GM10847 (cell line): ENCODE data around the gene PALLD.

Source experiments
- POLR2A ChIP-seq: IDR thresholded peaks from 2 replicates; pipeline ENCODE4 v1.6.1; 2011; ENCODE audit not compliant: insufficient read length; ENCODE audit errors: extremely low read depth

Gene PALLD

DNA sequence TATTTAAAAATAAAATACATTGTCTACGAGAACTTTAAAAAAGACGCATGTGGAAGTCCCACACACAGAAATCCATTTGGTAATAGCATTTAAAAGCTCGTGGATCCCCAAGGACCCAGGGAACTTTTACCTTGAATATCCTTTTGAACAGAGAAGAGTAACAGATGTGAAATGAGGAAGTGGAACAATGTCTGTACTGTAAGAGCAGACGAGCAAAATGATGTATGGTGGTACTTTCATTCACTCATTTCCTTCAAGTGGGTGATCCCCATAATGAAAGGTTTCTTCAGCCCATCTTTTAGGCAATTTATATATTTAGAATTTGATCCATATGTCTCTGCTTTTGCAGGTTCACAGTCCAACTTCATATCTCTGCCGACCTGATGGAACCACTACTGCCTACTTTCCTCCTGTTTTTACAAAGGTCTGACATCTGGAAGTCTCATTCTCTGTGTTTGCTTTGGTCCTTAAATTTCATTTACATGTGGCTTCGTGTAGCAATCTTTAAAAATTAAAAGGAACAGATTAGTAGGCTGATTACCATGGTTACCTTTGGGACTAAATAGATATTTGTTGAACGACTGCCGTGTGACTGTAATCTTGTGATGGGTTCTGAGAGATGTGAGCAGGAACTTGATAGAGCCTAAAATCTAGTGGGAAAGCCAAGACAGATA, 188.4 kb downstream of the PALLD start:
- no peak for TF ChIP-seq POLR2A

GRCh38 chr4:168688584-168688983, 191.7 kb downstream of the PALLD start:
- TF ChIP-seq POLR2A, result no peak

- TF ChIP-seq POLR2A, result no peak
Observed at GRCh38 chr4:168689791-168690190, 192.9 kb downstream of the PALLD start.

DNA sequence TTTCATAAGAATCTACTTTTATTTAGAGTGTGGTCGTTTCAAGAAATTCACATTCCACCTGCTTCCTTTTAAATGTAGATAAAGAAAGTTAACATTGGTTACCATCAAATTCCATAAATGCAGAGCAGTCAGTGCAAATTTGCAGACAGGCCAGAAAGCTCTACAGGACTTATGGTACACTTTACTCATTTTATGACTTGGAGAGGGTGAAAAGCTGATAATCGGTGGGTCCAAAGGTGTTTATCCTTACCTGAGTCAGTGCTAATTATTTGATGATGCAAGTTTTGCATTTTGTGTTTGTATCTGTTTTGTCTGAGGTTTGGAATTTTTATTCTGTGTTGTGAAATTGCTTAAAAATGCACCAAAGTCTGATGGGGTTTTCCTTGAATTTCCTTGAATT, 193.3 kb downstream of the PALLD start:
- no peak for TF ChIP-seq POLR2A

GRCh38 chr4:168691631-168692369, 194.9 kb downstream of the PALLD start:
- TF ChIP-seq POLR2A, result no peak

GRCh38 chr4:168693750-168694490, 197.1 kb downstream of the PALLD start:
- no peak for TF ChIP-seq POLR2A

GRCh38 chr4:168694667-168695066, 197.8 kb downstream of the PALLD start:
- no peak for TF ChIP-seq POLR2A

DNA sequence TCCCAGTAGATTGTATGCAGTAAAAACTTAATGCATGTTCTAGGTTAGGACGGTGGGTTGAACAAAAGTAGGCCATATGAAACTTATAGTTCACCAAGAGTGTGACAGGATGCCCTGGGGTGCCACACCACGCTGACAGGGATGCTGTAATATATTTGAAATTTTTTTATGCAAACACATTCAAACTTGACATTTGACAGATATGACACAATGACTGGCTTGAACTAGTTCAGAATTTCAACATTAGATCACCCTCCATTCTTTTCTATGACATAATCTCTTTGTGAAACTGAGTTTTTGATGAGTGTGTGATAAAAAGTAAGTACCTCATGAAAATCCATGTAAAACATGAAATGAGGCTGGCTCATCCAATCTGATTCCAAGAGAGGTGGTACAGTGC, 198.4 kb downstream of the PALLD start:
- no peak for TF ChIP-seq POLR2A

- no peak for TF ChIP-seq POLR2A
Observed at GRCh38 chr4:168696280-168696679, 199.4 kb downstream of the PALLD start.

DNA sequence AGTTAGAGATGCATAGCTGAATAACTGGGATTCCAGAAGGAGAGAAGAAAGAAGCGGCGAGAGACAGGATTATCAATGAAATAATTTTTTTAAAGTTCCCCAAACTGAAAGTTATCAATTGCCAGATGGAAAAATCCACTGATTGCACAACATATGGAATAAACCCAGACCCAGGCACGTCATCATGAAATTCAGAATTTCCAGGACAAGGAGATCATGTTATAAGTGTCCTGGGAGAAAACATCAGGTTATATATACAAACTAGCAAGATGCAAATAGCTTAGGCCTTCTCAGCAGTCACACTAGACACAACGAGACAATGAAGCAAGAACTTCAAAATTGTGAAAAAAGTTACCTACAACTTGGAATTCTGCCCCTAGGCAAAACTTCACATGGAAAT, 200.0 kb downstream of the PALLD start:
- no peak for TF ChIP-seq POLR2A

GRCh38 chr4:168699224-168699878, 202.5 kb downstream of the PALLD start:
- TF ChIP-seq POLR2A, result no peak

DNA sequence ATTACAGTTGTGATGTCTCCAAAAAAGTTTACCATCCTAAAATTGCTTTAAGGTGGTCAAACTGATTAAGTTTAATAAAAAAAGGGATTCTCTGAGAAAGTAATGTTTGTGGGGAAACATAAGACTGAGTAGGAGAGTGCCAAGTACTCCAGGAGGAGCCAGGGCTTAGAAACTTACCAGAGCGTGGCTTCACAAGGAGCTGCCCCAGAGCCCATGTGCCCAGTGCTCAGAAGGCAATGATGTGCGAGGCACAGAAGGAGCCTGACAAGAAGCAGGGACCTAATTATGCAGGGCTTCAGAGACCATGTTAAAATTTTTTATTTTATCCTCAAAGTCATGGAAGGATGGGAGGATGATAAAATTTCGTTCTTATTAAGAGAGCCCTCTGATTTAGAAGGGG, 204.2 kb downstream of the PALLD start:
- TF ChIP-seq POLR2A, result no peak

- no peak for TF ChIP-seq POLR2A
Observed at GRCh38 chr4:168705121-168705520, 208.3 kb downstream of the PALLD start.

- no peak for TF ChIP-seq POLR2A
Observed at GRCh38 chr4:168707205-168707604, 210.4 kb downstream of the PALLD start.

DNA sequence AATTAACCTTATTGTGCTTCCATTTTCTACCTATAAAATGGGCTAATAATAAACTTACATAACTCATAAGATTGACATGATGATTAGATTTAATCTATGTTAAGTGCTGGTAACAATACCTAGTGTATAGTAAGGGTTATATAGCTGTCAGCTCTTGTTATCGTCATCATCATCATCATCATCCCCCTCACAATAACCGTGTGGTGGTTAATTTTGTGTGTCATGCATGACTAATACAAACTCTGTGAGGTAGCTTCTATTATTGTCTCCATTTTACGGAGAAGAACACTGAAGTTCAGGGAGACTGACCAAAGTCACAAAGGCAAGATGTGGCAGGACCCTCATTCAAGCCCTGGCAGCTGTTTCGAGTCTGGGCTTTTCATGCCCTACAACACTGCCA, 211.3 kb downstream of the PALLD start:
- no peak for TF ChIP-seq POLR2A
